WTC11 (cell line): ENCODE measurements around the gene MEP1B. TPM values are rescaled to one million over a fixed set of nuclear protein-coding genes. Genes with fewer than 3 reads are reported as not detected.

ENCODE experiments used
- ATAC-seq: fragments of 200-7000 bp; cut with Tn5 transposase; 2 replicates; pipeline ENCODE4 v1.10.0; 2021; ENCODE audit warnings: mild to moderate bottlenecking, moderate library complexity
- CTCF ChIA-PET: fragments of 300-600 bp; sonication (Branson Sonifier 250); formaldehyde crosslinking; loops from one replicate; lab custom pipeline; 2021; ENCODE audit warnings: antibody characterized with exemption; lab: Charles Lee
- POLR2A ChIA-PET: fragments of 350-600 bp; sonication (Branson Sonifier 250); formaldehyde crosslinking; loops from one replicate; lab custom pipeline; 2021; ENCODE audit warnings: antibody characterized with exemption; lab: Charles Lee
- DNase-seq: peaks from one replicate; pipeline ENCODE4 v3.0.0; 2021; ENCODE audit warnings: low spot score
- H3K27ac Mint-ChIP-seq: 2 replicates; pipeline ENCODE4 v1.8.0; 2021; ENCODE audit warnings: mixed read lengths
- H3K27me3 Mint-ChIP-seq: 2 replicates; pipeline ENCODE4 v1.8.0; 2021; ENCODE audit warnings: low read depth, mild to moderate bottlenecking, moderate library complexity, mixed read lengths
- H3K36me3 Mint-ChIP-seq: 2 replicates; pipeline ENCODE4 v1.8.0; 2021; ENCODE audit warnings: mixed read lengths
- H3K4me1 Mint-ChIP-seq: 2 replicates; pipeline ENCODE4 v1.8.0; 2022; ENCODE audit warnings: mixed read lengths
- H3K4me3 Mint-ChIP-seq: 2 replicates; pipeline ENCODE4 v1.8.0; 2021; ENCODE audit warnings: mild to moderate bottlenecking, moderate library complexity, mixed read lengths
- H3K9me3 Mint-ChIP-seq: 2 replicates; pipeline ENCODE4 v1.8.0; 2021; ENCODE audit warnings: mixed read lengths
- ARID4B ChIP-seq: sonication (generic); formaldehyde crosslinking; IDR thresholded peaks from 2 replicates; pipeline ENCODE4 v1.8.0; 2023; ENCODE audit warnings: missing genetic modification reagents, mild to moderate bottlenecking, borderline replicate concordance
- CREM ChIP-seq: sonication (generic); formaldehyde crosslinking; IDR thresholded peaks from 2 replicates; pipeline ENCODE4 v1.8.1; 2022; ENCODE audit warnings: mild to moderate bottlenecking, missing genetic modification reagents, moderate library complexity
- ETV6 ChIP-seq: sonication (generic); formaldehyde crosslinking; IDR thresholded peaks from 2 replicates; pipeline ENCODE4 v1.8.1; 2022; ENCODE audit warnings: mild to moderate bottlenecking, missing genetic modification reagents
- HMGA2 ChIP-seq: fragments of 250-450 bp; sonication (Bioruptor Pico); IDR thresholded peaks from 2 replicates; pipeline ENCODE4 v1.4.0; 2021; ENCODE audit warnings: mild to moderate bottlenecking, moderate library complexity
- MAX ChIP-seq: sonication (generic); formaldehyde crosslinking; IDR thresholded peaks from 2 replicates; pipeline ENCODE4 v1.8.0; 2022; ENCODE audit warnings: mild to moderate bottlenecking, missing genetic modification reagents
- NFATC4 ChIP-seq: fragments of 250-450 bp; sonication (Bioruptor Pico); IDR thresholded peaks from 2 replicates; pipeline ENCODE4 v1.9.0; 2021; ENCODE audit warnings: mild to moderate bottlenecking
- NFE2L1 ChIP-seq: sonication (generic); formaldehyde crosslinking; IDR thresholded peaks from 2 replicates; pipeline ENCODE4 v1.8.1; 2023; ENCODE audit warnings: missing genetic modification reagents
- NR3C1 ChIP-seq: sonication (generic); formaldehyde crosslinking; conservative IDR thresholded peaks from 2 replicates; pipeline ENCODE4 v1.8.1; 2023; ENCODE audit warnings: low read depth, mild to moderate bottlenecking, missing genetic modification reagents
- RELA ChIP-seq: sonication (generic); formaldehyde crosslinking; IDR thresholded peaks from 2 replicates; pipeline ENCODE4 v1.8.1; 2022; ENCODE audit warnings: missing genetic modification reagents, mild to moderate bottlenecking, borderline replicate concordance
- ZNF121 ChIP-seq: sonication (generic); formaldehyde crosslinking; IDR thresholded peaks from 2 replicates; pipeline ENCODE4 v1.8.0; 2023; ENCODE audit warnings: missing genetic modification reagents
- ZNF671 ChIP-seq: fragments of 250-450 bp; sonication (Bioruptor Pico); IDR thresholded peaks from 2 replicates; pipeline ENCODE4 v1.8.0; 2021; ENCODE audit warnings: mild to moderate bottlenecking
- total RNA-seq: library from RNA; stranded (reverse); gene quantifications from 3 replicates; pipeline ENCODE4 v1.2.3, GENCODE V29; 2021
- TF ChIP-seq, protein P1 (sequence below): sonication (generic); formaldehyde crosslinking; IDR thresholded peaks from 2 replicates; pipeline ENCODE4 v1.8.1; 2023; ENCODE audit warnings: mild to moderate bottlenecking, moderate library complexity, missing genetic modification reagents
- TF ChIP-seq, protein P2 (sequence below): sonication (generic); formaldehyde crosslinking; IDR thresholded peaks from 2 replicates; pipeline ENCODE4 v1.8.1; 2023; ENCODE audit warnings: mild to moderate bottlenecking, missing genetic modification reagents, moderate library complexity
- TF ChIP-seq, protein P3 (sequence below): sonication (generic); formaldehyde crosslinking; IDR thresholded peaks from 2 replicates; pipeline ENCODE4 v1.8.0; 2023; ENCODE audit warnings: mild to moderate bottlenecking, missing genetic modification reagents
- TF ChIP-seq, protein P4 (sequence below): sonication (generic); formaldehyde crosslinking; IDR thresholded peaks from 2 replicates; pipeline ENCODE4 v1.8.0; 2022; ENCODE audit warnings: mild to moderate bottlenecking, missing genetic modification reagents
- TF ChIP-seq, protein P5 (sequence below): fragments of 250-450 bp; sonication (Bioruptor Pico); IDR thresholded peaks from 2 replicates; pipeline ENCODE4 v1.9.0; 2021; ENCODE audit warnings: moderate library complexity, mild to moderate bottlenecking, inconsistent platforms, borderline replicate concordance
- TF ChIP-seq, protein P6 (sequence below): sonication (generic); formaldehyde crosslinking; IDR thresholded peaks from 2 replicates; pipeline ENCODE4 v1.8.0; 2022; ENCODE audit warnings: missing genetic modification reagents

Gene MEP1B
- total RNA-seq, 1 experiment from 2014 or later, result not detected

DNA sequence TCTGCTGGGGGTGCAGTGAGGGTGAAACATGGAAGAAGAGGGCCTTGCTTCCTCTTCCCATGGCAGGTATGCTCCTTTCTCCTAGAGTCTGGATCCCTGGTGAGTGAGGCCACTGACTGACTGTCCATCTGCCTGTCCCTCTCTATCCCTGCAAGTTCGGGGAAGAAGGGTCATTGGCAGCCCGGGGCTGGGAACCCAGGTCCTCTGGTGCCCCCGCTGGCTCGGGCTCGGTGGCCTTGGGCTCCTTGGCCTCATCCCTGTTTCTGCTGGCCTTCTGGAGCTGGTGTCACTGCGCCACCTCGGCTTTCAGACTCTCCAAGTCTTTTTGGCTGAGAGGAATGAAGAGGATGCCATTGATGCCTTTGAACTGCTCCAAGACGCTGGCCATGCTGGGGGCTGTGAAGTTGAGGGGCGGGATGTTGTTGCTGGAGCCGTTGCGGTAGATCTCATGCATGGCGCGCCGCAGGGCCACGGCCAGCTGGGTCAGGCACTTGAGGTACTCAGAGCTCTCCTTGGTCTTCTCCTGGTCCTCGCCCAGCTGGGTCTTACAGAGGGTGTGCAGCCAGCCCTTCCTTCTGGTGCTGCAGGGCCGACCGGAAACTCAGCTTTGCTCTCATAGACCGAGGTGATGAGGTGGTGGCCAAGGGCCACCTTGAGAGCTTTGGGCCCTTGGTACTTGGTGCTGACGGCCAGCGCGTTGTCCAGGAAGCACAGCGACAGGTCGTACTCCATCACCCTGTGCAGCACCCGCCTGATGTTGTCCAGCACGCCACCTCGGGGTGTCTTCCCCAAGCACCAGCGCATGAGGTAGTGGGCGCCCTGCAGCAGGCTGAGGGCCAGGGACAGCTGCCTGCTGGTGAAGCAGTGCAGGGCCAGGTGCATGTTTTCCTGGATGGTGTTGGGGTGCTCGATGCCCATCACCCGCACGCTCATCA, 6.3 kb downstream of the MEP1B start (continued):
- TF ChIP-seq, protein P1, sequence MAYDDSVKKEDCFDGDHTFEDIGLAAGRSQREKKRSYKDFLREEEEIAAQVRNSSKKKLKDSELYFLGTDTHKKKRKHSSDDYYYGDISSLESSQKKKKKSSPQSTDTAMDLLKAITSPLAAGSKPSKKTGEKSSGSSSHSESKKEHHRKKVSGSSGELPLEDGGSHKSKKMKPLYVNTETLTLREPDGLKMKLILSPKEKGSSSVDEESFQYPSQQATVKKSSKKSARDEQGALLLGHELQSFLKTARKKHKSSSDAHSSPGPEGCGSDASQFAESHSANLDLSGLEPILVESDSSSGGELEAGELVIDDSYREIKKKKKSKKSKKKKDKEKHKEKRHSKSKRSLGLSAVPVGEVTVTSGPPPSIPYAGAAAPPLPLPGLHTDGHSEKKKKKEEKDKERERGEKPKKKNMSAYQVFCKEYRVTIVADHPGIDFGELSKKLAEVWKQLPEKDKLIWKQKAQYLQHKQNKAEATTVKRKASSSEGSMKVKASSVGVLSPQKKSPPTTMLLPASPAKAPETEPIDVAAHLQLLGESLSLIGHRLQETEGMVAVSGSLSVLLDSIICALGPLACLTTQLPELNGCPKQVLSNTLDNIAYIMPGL (CRISPR knock-in tag), result no peak
- TF ChIP-seq HMGA2, result no peak

GRCh38 chr18:32200766-32201165, 10.9 kb downstream of the MEP1B start:
- no peak overlapping the region for H3K4me3 Mint-ChIP-seq
- ATAC-seq, result no peak
- H3K4me1 Mint-ChIP-seq, result no peaks in the 10 kb centered on the region

DNA sequence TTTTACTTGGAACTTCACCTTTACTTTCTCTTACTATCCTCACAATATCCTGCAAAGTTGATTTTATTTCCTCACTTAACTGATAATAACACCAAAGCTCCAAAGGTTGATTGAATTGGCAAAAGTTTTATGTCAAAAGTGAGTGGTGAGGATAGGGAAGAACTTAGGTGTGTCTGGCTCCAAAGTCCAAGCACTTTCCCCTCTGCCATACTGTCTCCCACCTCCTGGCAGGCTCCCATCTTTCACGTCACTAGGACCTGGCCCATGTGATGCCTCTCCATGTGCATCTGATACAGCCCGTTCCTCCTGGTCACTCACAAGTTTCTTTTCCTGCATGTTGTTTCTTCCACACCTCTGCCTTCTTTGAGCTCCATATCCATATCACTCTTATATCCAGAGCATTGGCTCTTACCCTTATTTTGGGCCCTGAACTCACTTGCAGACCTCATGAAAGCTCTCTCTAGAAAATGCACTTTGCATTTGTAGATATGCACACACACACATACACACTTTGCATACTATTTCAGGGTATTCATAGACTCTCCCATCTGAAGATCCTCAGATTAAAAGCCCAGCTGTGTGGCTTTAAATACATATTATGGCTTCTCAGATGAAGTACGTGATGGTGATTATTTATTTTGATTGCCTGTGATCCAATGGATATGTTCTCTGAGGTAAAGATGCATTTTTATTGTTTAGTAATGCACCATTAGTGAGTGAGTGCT, 12.3 kb downstream of the MEP1B start:
- no peak overlapping the region for H3K4me3 Mint-ChIP-seq
- ATAC-seq (no peak), DNase-seq (no peak)
- no peaks in the 10 kb centered on the region for H3K27me3 Mint-ChIP-seq
- H3K4me1 Mint-ChIP-seq, result no peaks in the 10 kb centered on the region
- POLR2A ChIA-PET, result no interaction called here
- no peak overlapping the region for H3K27ac Mint-ChIP-seq
- H3K9me3 Mint-ChIP-seq, result no peaks in the 10 kb centered on the region
- H3K36me3 Mint-ChIP-seq, result no peaks in the 10 kb centered on the region
- CTCF ChIA-PET, result no interaction called here
- TF ChIP-seq NFATC4 (CRISPR knock-in tag), result no peak
- no peak for TF ChIP-seq MAX (CRISPR knock-in tag)
- TF ChIP-seq, protein P2, sequence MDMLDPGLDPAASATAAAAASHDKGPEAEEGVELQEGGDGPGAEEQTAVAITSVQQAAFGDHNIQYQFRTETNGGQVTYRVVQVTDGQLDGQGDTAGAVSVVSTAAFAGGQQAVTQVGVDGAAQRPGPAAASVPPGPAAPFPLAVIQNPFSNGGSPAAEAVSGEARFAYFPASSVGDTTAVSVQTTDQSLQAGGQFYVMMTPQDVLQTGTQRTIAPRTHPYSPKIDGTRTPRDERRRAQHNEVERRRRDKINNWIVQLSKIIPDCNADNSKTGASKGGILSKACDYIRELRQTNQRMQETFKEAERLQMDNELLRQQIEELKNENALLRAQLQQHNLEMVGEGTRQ, result no peak
- TF ChIP-seq, protein P3, sequence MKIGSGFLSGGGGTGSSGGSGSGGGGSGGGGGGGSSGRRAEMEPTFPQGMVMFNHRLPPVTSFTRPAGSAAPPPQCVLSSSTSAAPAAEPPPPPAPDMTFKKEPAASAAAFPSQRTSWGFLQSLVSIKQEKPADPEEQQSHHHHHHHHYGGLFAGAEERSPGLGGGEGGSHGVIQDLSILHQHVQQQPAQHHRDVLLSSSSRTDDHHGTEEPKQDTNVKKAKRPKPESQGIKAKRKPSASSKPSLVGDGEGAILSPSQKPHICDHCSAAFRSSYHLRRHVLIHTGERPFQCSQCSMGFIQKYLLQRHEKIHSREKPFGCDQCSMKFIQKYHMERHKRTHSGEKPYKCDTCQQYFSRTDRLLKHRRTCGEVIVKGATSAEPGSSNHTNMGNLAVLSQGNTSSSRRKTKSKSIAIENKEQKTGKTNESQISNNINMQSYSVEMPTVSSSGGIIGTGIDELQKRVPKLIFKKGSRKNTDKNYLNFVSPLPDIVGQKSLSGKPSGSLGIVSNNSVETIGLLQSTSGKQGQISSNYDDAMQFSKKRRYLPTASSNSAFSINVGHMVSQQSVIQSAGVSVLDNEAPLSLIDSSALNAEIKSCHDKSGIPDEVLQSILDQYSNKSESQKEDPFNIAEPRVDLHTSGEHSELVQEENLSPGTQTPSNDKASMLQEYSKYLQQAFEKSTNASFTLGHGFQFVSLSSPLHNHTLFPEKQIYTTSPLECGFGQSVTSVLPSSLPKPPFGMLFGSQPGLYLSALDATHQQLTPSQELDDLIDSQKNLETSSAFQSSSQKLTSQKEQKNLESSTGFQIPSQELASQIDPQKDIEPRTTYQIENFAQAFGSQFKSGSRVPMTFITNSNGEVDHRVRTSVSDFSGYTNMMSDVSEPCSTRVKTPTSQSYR, result no peak
- no peak for TF ChIP-seq ARID4B
- TF ChIP-seq, protein P4, sequence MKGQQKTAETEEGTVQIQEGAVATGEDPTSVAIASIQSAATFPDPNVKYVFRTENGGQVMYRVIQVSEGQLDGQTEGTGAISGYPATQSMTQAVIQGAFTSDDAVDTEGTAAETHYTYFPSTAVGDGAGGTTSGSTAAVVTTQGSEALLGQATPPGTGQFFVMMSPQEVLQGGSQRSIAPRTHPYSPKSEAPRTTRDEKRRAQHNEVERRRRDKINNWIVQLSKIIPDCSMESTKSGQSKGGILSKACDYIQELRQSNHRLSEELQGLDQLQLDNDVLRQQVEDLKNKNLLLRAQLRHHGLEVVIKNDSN, result no peak
- no peak for TF ChIP-seq ZNF671 (CRISPR knock-in tag)
- TF ChIP-seq, protein P5, sequence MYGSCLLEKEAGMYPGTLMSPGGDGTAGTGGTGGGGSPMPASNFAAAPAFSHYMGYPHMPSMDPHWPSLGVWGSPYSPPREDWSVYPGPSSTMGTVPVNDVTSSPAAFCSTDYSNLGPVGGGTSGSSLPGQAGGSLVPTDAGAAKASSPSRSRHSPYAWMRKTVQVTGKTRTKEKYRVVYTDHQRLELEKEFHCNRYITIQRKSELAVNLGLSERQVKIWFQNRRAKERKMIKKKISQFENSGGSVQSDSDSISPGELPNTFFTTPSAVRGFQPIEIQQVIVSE (CRISPR knock-in tag), result no peak
- TF ChIP-seq, protein P6, sequence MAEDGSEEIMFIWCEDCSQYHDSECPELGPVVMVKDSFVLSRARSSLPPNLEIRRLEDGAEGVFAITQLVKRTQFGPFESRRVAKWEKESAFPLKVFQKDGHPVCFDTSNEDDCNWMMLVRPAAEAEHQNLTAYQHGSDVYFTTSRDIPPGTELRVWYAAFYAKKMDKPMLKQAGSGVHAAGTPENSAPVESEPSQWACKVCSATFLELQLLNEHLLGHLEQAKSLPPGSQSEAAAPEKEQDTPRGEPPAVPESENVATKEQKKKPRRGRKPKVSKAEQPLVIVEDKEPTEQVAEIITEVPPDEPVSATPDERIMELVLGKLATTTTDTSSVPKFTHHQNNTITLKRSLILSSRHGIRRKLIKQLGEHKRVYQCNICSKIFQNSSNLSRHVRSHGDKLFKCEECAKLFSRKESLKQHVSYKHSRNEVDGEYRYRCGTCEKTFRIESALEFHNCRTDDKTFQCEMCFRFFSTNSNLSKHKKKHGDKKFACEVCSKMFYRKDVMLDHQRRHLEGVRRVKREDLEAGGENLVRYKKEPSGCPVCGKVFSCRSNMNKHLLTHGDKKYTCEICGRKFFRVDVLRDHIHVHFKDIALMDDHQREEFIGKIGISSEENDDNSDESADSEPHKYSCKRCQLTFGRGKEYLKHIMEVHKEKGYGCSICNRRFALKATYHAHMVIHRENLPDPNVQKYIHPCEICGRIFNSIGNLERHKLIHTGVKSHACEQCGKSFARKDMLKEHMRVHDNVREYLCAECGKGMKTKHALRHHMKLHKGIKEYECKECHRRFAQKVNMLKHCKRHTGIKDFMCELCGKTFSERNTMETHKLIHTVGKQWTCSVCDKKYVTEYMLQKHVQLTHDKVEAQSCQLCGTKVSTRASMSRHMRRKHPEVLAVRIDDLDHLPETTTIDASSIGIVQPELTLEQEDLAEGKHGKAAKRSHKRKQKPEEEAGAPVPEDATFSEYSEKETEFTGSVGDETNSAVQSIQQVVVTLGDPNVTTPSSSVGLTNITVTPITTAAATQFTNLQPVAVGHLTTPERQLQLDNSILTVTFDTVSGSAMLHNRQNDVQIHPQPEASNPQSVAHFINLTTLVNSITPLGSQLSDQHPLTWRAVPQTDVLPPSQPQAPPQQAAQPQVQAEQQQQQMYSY (CRISPR knock-in tag), result no peak
- no peak for TF ChIP-seq RELA
- TF ChIP-seq ZNF121 (CRISPR knock-in tag), result no peak
- TF ChIP-seq NFE2L1, result no peak

More at GRCh38 chr18:32200766-32201165, 10.9 kb downstream of the MEP1B start:
- Mint-ChIP-seq H3K27me3 (no peaks in the 10 kb centered on the region), H3K36me3 (no peaks in the 10 kb centered on the region), H3K27ac (no peak overlapping the region), H3K9me3 (no peaks in the 10 kb centered on the region)
- ChIA-PET POLR2A (no interaction called here), CTCF (no interaction called here)
- no peak for DNase-seq
- TF ChIP-seq ETV6 (CRISPR knock-in tag), result no peak
- TF ChIP-seq NR3C1 (CRISPR knock-in tag), result no peak
- no peak for TF ChIP-seq CREM (CRISPR knock-in tag)
